HepG2 (cell line): ENCODE data around the gene B3GAT3. TPM values are rescaled to one million over a fixed set of nuclear protein-coding genes. Genes with fewer than 3 reads are reported as not detected.
A peak's percentile ranks its signal among the peaks of the same experiment; 100 is the strongest.

ENCODE experiments used
- ATRX ChIP-seq: sonication (generic); formaldehyde crosslinking; IDR thresholded peaks from 2 replicates; pipeline ENCODE4 v1.4.0; 2020; ENCODE audit warnings: missing genetic modification reagents, borderline replicate concordance
- BRD4 ChIP-seq: sonication (generic); formaldehyde crosslinking; IDR thresholded peaks from 2 replicates; pipeline ENCODE4 v1.4.0; 2020; ENCODE audit warnings: missing genetic modification reagents
- HOXA9 ChIP-seq: sonication (generic); formaldehyde crosslinking; IDR thresholded peaks from 2 replicates; pipeline ENCODE4 v1.8.1; 2022; ENCODE audit warnings: missing genetic modification reagents, mild to moderate bottlenecking, moderate library complexity, borderline replicate concordance
- KDM4B ChIP-seq: sonication (generic); formaldehyde crosslinking; IDR thresholded peaks from 2 replicates; pipeline ENCODE4 v1.4.0; 2020; ENCODE audit warnings: missing genetic modification reagents
- KLF16 ChIP-seq, 2 experiments: sonication (generic) in 1 of 2; formaldehyde crosslinking in 1 of 2; IDR thresholded peaks; 2 replicates each; pipeline versions ENCODE4 v1.6.1 to v1.8.0; 2016 to 2023; ENCODE audit warnings: missing genetic modification reagents in 2 of 2, missing compliant biosample characterization in 1 of 2
- PHF5A ChIP-seq: IDR thresholded peaks from one replicate; pipeline ENCODE4 v1.6.1; 2018; ENCODE audit warnings: low read depth, missing genetic modification reagents; ENCODE audit not compliant: unreplicated experiment
- SNRNP70 ChIP-seq: fragments of 200-400 bp; formaldehyde crosslinking; IDR thresholded peaks from 2 replicates; pipeline ENCODE4 v1.6.1; 2017; ENCODE audit warnings: mild to moderate bottlenecking, low read depth, low read length, moderate library complexity
- ZC3H13 ChIP-seq: sonication (generic); formaldehyde crosslinking; IDR thresholded peaks from 2 replicates; pipeline ENCODE4 v1.8.1; 2023; ENCODE audit warnings: mild to moderate bottlenecking, missing genetic modification reagents, moderate library complexity
- ZNF569 ChIP-seq: sonication (generic); formaldehyde crosslinking; IDR thresholded peaks from 2 replicates; pipeline ENCODE4 v1.5.0; 2020; ENCODE audit warnings: mild to moderate bottlenecking, missing genetic modification reagents, moderate library complexity, borderline replicate concordance
- ZNF619 ChIP-seq: sonication (generic); formaldehyde crosslinking; IDR thresholded peaks from 2 replicates; pipeline ENCODE4 v1.4.0; 2020; ENCODE audit warnings: mild to moderate bottlenecking, missing genetic modification reagents
- polyA plus RNA-seq, 8 experiments: library from polyadenylated mRNA; depleted of rRNA in 3 of 8; stranded (reverse) in 7 of 8; unstranded in 1 of 8; fragments of >200 nt; fragmentation: Illumina TruSeq in 4 of 8; extraction: Trizol in 4 of 8; gene quantifications; 2 replicates each; pipeline versions ENCODE4 v1.2.1 to v1.2.3, GENCODE V29; 2011 to 2016; ENCODE audit warnings: low read depth in 4 of 8, missing spikeins in 1 of 8, mixed read lengths in 1 of 8; ENCODE audit not compliant: insufficient read depth in 1 of 8
- total RNA-seq, 5 experiments: library from RNA; depleted of rRNA; stranded (reverse); fragments of >200 nt; fragmentation: Illumina TruSeq; extraction: Trizol; gene quantifications; 2 replicates each; pipeline ENCODE4 v1.2.3, GENCODE V29; 2016; ENCODE audit warnings: low read depth in 1 of 5
- TF ChIP-seq, protein P1 (sequence below): sonication (generic); formaldehyde crosslinking; conservative IDR thresholded peaks from 2 replicates; pipeline ENCODE4 v1.8.0; 2022; ENCODE audit warnings: low read depth, missing genetic modification reagents
- TF ChIP-seq, protein P2 (sequence below): IDR thresholded peaks from 2 replicates; pipeline ENCODE4 v1.6.1; 2018; ENCODE audit warnings: missing genetic modification reagents, mild to moderate bottlenecking, missing compliant biosample characterization
- TF ChIP-seq, protein P3 (sequence below): sonication (generic); formaldehyde crosslinking; IDR thresholded peaks from 2 replicates; pipeline ENCODE4 v1.8.0; 2022; ENCODE audit warnings: missing genetic modification reagents, mild to moderate bottlenecking, borderline replicate concordance
- TF ChIP-seq, protein P4 (sequence below): sonication (generic); formaldehyde crosslinking; IDR thresholded peaks from 2 replicates; pipeline ENCODE4 v1.4.0; 2020; ENCODE audit warnings: missing genetic modification reagents
- TF ChIP-seq, protein P5 (sequence below): sonication (generic); formaldehyde crosslinking; IDR thresholded peaks from 2 replicates; pipeline ENCODE4 v1.9.0; 2022; ENCODE audit warnings: missing genetic modification reagents, mild to moderate bottlenecking, borderline replicate concordance
- TF ChIP-seq, protein P6 (sequence below): sonication (generic); formaldehyde crosslinking; IDR thresholded peaks from 2 replicates; pipeline ENCODE4 v1.5.1; 2020; ENCODE audit warnings: mild to moderate bottlenecking, missing genetic modification reagents

The B3GAT3 gene
- total and polyA plus RNA-seq, 2 of the 13 experiments (the other 11 are each of a cell fraction or from before 2014, with no cell fraction given): 21.3 to 26.1 TPM

DNA sequence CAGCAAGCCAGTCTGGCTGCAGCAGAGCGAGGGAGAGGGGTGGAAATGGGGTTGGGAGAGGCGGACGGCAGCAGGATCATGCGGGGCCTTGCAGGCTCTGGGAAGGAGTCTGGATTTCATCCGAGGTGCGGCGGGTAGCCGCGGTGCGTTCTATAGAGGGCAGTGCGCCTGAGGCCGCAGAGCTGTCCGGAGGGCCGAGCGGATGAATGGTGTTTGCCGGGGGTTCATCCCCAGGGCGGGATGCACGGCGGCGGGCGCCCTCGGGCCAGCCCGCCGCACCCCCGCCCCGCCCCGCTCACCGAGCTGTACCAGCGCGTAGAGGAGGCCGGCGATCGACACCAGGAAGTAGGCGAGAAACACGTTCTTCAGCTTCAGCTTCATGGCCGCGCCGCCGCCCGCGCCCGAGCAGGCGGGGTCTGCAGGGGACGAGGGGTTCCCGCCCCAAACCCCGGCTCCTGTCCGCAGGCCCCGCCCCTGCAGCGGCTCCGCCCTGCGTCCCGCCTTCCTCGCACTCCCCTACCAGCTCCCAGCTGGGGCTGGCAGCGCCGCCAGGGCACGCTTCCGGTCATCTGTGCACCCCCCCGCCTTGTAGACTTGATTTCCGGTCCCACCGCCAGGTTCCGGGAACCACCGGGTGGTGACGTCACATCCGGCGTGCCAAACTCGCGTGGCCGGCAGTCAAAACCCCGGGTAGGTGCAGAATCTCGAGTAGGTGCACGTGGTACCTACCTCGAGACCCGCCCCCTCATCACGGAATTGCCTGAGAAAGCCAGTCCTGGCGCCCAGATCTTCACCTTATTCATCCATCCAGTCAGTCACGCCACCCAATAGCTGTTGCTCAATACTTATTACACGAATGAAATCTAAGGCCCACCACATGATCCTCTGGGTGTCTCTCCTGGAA is at the start of gene B3GAT3 (continued):
- TF ChIP-seq, protein P1, sequence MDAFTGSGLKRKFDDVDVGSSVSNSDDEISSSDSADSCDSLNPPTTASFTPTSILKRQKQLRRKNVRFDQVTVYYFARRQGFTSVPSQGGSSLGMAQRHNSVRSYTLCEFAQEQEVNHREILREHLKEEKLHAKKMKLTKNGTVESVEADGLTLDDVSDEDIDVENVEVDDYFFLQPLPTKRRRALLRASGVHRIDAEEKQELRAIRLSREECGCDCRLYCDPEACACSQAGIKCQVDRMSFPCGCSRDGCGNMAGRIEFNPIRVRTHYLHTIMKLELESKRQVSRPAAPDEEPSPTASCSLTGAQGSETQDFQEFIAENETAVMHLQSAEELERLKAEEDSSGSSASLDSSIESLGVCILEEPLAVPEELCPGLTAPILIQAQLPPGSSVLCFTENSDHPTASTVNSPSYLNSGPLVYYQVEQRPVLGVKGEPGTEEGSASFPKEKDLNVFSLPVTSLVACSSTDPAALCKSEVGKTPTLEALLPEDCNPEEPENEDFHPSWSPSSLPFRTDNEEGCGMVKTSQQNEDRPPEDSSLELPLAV: no peak
- TF ChIP-seq ZNF619 (no peak; the same call in 1 of the 2 replicates), ATRX (CRISPR knock-in tag) (no peak; the same call in 1 of the 2 replicates), BRD4 (no peak), PHF5A (peak; percentile 40), KDM4B (CRISPR knock-in tag) (peak; percentile 45; the same call in 1 of the 2 replicates), HOXA9 (peak; percentile 70; the same call in 1 of the 2 replicates), SNRNP70 (no peak), KLF16 (CRISPR knock-in tag; IDR thresholded peaks at IDR 0.05) (peak in 1 of 2 experiments; percentile 95; a peak in 2 of 4 replicates), ZNF569 (CRISPR knock-in tag) (no peak), ZC3H13 (CRISPR knock-in tag) (peak; percentile 87)
- TF ChIP-seq, protein P2, sequence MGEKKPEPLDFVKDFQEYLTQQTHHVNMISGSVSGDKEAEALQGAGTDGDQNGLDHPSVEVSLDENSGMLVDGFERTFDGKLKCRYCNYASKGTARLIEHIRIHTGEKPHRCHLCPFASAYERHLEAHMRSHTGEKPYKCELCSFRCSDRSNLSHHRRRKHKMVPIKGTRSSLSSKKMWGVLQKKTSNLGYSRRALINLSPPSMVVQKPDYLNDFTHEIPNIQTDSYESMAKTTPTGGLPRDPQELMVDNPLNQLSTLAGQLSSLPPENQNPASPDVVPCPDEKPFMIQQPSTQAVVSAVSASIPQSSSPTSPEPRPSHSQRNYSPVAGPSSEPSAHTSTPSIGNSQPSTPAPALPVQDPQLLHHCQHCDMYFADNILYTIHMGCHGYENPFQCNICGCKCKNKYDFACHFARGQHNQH (CRISPR knock-in tag): peak; percentile 78; the same call in 1 of the 2 replicates
- TF ChIP-seq, protein P3, sequence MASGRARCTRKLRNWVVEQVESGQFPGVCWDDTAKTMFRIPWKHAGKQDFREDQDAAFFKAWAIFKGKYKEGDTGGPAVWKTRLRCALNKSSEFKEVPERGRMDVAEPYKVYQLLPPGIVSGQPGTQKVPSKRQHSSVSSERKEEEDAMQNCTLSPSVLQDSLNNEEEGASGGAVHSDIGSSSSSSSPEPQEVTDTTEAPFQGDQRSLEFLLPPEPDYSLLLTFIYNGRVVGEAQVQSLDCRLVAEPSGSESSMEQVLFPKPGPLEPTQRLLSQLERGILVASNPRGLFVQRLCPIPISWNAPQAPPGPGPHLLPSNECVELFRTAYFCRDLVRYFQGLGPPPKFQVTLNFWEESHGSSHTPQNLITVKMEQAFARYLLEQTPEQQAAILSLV (CRISPR knock-in tag): no peak
- TF ChIP-seq, protein P4, sequence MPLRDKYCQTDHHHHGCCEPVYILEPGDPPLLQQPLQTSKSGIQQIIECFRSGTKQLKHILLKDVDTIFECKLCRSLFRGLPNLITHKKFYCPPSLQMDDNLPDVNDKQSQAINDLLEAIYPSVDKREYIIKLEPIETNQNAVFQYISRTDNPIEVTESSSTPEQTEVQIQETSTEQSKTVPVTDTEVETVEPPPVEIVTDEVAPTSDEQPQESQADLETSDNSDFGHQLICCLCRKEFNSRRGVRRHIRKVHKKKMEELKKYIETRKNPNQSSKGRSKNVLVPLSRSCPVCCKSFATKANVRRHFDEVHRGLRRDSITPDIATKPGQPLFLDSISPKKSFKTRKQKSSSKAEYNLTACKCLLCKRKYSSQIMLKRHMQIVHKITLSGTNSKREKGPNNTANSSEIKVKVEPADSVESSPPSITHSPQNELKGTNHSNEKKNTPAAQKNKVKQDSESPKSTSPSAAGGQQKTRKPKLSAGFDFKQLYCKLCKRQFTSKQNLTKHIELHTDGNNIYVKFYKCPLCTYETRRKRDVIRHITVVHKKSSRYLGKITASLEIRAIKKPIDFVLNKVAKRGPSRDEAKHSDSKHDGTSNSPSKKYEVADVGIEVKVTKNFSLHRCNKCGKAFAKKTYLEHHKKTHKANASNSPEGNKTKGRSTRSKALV (CRISPR knock-in tag): peak; percentile 37; the same call in 1 of the 2 replicates
- TF ChIP-seq, protein P5, sequence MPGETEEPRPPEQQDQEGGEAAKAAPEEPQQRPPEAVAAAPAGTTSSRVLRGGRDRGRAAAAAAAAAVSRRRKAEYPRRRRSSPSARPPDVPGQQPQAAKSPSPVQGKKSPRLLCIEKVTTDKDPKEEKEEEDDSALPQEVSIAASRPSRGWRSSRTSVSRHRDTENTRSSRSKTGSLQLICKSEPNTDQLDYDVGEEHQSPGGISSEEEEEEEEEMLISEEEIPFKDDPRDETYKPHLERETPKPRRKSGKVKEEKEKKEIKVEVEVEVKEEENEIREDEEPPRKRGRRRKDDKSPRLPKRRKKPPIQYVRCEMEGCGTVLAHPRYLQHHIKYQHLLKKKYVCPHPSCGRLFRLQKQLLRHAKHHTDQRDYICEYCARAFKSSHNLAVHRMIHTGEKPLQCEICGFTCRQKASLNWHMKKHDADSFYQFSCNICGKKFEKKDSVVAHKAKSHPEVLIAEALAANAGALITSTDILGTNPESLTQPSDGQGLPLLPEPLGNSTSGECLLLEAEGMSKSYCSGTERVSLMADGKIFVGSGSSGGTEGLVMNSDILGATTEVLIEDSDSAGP: peak; percentile 84
- TF ChIP-seq, protein P6, sequence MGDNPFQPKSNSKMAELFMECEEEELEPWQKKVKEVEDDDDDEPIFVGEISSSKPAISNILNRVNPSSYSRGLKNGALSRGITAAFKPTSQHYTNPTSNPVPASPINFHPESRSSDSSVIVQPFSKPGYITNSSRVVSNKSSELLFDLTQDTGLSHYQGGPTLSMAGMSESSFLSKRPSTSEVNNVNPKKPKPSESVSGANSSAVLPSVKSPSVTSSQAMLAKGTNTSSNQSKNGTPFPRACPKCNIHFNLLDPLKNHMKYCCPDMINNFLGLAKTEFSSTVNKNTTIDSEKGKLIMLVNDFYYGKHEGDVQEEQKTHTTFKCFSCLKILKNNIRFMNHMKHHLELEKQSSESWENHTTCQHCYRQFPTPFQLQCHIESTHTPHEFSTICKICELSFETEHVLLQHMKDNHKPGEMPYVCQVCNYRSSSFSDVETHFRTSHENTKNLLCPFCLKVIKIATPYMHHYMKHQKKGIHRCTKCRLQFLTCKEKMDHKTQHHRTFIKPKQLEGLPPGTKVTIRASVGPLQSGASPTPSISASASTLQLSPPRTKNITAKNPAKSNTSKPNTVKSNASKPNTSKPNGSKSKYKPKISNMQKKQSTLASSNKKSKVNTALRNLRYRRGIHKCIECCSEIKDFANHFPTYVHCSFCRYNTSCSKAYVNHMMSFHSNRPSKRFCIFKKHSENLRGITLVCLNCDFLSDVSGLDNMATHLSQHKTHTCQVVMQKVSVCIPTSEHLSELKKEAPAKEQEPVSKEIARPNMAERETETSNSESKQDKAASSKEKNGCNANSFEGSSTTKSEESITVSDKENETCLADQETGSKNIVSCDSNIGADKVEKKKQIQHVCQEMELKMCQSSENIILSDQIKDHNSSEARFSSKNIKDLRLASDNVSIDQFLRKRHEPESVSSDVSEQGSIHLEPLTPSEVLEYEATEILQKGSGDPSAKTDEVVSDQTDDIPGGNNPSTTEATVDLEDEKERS: peak; percentile 75; the same call in 1 of the 2 replicates
